ENCODE data around the gene SUN3.

- TF ChIP-seq CTCF (IDR thresholded peaks at IDR 0.05) (no peak), POLR2A (IDR thresholded peaks at IDR 0.05) (no peak)
These were observed 66.6 kb downstream of the SUN3 start for GRCh38 chr7:47962262-47962661.

All from lower leg skin (tissue), 3 donors.